A673 (cell line): ENCODE results near the gene COL16A1.

ENCODE experiments used
- EZH2 ChIP-seq: fragments of 200-600 bp; sonication (generic); IDR thresholded peaks from 2 replicates; pipeline ENCODE4 v1.6.1; 2017; ENCODE audit warnings: borderline replicate concordance, low read depth, mild to moderate bottlenecking, mixed read lengths, antibody characterized with exemption, low read length; ENCODE audit not compliant: poor library complexity, severe bottlenecking
- TF ChIP-seq, protein P1 (sequence below): fragments of 300-800, 200-600 bp; sonication (generic); conservative IDR thresholded peaks from 2 replicates; pipeline ENCODE4 v1.5.1; 2017; ENCODE audit warnings: low read depth, mild to moderate bottlenecking, antibody characterized with exemption, low read length, moderate library complexity, mixed read lengths

DNA sequence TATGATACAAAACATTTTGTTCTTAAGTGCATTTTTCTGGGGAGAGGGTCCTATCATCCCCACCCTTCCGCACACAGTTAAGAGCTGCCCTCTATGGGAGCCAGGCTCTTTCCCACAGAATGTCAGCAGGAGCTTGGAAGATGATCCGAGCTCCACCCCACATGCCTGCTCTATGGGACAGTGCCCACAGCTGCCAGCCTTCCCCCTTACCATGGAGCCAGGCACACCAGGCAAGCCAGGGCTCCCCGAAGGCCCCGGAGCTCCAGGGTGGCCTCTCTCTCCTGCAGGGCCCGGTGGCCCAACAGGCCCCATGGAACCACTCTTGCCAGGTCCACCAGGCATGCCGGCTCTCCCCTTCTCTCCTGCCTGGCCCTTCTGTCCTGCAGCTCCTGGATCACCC is 48.7 kb downstream of the COL16A1 start:
- TF ChIP-seq, protein P1, sequence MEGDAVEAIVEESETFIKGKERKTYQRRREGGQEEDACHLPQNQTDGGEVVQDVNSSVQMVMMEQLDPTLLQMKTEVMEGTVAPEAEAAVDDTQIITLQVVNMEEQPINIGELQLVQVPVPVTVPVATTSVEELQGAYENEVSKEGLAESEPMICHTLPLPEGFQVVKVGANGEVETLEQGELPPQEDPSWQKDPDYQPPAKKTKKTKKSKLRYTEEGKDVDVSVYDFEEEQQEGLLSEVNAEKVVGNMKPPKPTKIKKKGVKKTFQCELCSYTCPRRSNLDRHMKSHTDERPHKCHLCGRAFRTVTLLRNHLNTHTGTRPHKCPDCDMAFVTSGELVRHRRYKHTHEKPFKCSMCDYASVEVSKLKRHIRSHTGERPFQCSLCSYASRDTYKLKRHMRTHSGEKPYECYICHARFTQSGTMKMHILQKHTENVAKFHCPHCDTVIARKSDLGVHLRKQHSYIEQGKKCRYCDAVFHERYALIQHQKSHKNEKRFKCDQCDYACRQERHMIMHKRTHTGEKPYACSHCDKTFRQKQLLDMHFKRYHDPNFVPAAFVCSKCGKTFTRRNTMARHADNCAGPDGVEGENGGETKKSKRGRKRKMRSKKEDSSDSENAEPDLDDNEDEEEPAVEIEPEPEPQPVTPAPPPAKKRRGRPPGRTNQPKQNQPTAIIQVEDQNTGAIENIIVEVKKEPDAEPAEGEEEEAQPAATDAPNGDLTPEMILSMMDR: no peak
- TF ChIP-seq EZH2: no peak
